ENCODE results near the gene CGB3.
"Not testable (repeated sequence)": the region's sequence is repeated elsewhere in the genome, so short reads cannot be mapped to it uniquely, and the experiment has no call there.

Gene CGB3

DNA sequence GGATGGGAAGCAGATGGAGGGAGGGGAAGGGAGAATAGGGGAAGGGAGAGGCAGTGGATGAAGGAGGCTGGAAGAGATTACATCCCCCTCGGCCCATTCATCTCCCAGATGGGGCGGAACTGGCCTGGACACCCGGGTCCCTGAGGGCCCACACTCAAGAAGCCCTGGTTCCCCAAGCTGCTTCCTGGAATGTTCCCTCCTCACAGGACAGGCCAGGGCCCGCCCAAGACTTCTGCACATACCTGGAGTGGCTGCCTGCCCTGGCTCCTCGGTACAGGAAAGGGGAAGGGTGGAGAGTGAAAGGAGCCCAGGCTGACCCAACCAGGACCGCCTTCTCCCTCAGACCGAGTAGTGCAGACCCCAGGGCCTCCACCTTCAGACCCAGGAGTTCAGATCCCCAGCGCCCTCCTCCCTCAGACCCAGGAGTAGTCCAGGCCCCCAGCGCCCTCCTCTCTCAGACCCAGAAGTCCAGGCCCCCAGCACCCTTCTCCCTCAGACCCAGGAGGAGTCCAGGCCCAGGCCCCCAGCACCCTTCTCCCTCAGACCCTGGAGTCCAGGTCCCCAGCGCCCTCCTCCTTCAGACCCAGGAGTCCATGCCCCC lies 40.0 kb upstream of the CGB3 start:
- H3K4me3 ChIP-seq (replicated peaks; ENCODE audit: low read depth, low read length), result no peak overlapping the region
- no peak for DNase-seq (ENCODE audit: low read depth)
- TF ChIP-seq, protein P1, sequence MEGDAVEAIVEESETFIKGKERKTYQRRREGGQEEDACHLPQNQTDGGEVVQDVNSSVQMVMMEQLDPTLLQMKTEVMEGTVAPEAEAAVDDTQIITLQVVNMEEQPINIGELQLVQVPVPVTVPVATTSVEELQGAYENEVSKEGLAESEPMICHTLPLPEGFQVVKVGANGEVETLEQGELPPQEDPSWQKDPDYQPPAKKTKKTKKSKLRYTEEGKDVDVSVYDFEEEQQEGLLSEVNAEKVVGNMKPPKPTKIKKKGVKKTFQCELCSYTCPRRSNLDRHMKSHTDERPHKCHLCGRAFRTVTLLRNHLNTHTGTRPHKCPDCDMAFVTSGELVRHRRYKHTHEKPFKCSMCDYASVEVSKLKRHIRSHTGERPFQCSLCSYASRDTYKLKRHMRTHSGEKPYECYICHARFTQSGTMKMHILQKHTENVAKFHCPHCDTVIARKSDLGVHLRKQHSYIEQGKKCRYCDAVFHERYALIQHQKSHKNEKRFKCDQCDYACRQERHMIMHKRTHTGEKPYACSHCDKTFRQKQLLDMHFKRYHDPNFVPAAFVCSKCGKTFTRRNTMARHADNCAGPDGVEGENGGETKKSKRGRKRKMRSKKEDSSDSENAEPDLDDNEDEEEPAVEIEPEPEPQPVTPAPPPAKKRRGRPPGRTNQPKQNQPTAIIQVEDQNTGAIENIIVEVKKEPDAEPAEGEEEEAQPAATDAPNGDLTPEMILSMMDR (IDR thresholded peaks at IDR 0.05; ENCODE audit: low read length, missing control alignments), result no peak

DNA sequence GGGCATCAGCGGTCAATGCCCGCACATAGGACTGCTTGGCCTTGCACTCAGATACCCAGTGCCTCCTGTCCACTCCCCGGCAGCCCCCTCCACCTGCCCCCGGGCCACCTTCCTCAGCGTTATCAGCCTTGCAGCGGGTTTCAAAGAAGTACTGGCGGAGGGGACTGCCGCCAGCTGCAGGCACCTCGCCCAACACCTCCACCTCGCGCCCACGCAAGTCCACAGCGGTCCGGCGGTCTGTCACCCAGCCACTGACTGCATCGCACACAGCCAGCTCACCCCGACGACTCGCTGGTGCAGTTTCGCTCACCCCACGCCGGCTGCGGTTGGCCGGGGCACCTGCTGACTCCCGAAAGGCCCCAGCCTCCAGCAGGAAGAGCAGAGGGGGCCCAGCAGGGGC lies 37.3 kb upstream of the CGB3 start:
- no peak overlapping the region for H3K4me3 ChIP-seq (replicated peaks; ENCODE audit: low read depth, low read length)
- no peak for DNase-seq (ENCODE audit: low read depth)
- TF ChIP-seq, protein P1 (IDR thresholded peaks at IDR 0.05; ENCODE audit: low read length, missing control alignments), result no peak

DNA sequence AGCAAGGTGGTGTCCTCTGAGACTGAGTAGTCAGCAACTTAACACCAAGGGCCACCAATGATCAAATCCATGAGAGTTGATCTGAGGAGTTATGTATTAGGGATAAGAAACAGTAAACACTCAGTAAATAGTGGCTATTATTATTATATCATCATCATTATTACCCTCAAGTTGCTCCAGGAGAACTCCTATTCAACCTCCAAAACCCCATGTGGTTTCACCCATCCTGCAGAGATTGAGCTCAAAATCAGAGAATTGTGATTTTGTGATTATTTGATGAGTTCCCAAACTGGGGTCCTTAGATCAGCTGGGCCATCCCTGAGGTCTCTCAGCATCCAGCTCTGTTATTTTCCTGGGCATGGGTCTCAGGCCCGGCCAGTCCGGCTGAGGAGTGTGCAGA lies 36.9 kb upstream of the CGB3 start:
- H3K4me3 ChIP-seq (replicated peaks; ENCODE audit: low read depth, low read length), result no peak overlapping the region
- DNase-seq (ENCODE audit: low read depth), result no peak
- TF ChIP-seq, protein P1 (IDR thresholded peaks at IDR 0.05; ENCODE audit: low read length, missing control alignments), result no peak

DNA sequence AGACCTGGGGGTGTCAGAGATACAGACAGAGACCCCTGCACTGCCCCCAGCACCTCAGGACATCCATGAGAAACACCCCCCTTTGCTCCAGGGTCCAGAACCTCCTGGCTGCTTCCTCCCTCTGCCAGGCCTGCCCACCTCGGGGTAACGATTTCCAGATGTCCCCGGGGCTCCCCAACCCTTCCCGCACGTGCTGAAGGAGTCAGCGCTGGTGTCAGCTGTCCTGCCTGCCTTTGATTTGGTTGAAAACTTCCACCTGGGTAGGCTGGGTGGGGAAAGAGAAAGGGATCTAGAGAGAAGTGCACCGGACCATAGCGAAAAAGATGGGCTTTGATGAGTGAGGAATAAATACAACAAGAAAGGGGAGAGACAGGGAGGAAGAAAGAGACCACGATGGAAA lies 34.9 kb upstream of the CGB3 start:
- DNase-seq (ENCODE audit: low read depth), result no peak

DNA sequence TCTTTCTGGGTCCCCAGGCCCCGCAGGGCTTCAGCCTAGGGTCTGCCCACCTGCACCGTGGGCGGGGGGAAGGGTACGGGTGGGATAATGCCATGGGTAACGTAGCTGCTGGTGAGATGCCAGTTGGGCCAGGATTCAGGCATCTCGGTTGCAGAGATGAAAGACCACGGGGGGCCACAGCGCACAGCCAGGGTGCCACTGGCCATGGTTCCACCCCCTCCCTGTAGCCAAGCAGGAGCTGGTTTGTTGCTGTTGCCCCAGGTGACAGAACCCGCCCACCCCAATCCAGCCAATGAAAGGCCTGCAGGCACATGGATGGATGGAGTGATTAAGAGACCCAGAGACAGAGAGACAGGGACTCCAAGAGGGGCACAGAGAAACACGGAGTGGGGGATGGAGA lies 34.4 kb upstream of the CGB3 start:
- no peak for DNase-seq (ENCODE audit: low read depth)
- TF ChIP-seq, protein P1 (IDR thresholded peaks at IDR 0.05; ENCODE audit: low read length, missing control alignments), result no peak
- no peak overlapping the region for H3K4me3 ChIP-seq (replicated peaks; ENCODE audit: low read depth, low read length)

More for the DNA sequence above, 34.9 kb upstream of the CGB3 start:
- TF ChIP-seq, protein P1 (IDR thresholded peaks at IDR 0.05; ENCODE audit: low read length, missing control alignments), result no peak
- H3K4me3 ChIP-seq (replicated peaks; ENCODE audit: low read depth, low read length), result no peak overlapping the region

DNA sequence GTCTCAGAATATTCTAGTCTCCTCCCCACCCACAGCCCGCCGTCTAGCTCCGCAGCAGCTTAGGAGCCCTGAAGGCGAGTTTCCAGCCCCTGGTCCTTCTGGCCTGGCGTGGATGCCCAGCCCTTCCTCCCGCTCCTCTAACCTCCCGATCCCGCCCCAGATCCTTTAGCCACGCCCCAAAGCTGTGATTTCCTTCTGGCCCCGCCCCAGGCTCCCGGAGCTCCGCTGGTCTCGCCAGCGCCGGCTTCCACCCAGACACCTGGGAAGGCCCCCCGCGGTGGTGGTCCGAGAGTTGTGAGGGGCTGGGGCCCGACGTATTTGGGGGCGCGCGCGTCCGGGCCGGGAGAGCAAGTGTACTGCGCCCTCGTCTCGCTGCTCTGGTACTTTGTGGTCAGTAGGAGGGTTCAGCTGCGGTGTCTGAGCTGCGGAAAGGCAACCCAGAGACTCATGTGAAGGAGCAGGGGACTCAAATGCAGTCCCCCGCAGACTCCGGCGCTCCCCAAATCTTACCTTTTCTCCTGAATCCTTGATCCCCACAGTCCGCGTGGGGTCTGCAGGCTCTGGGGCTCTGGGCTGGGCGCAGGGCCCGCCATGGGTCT lies 33.6 kb upstream of the CGB3 start, which contains the start of gene CGB7:
Gene CGB7 (minus strand): TSS at position 114 of the 599 bp plus-strand sequence. CDS start 2,374 bp downstream, outside the sequence.
- DNase-seq (ENCODE audit: low read depth), result peak; percentile 47
- TF ChIP-seq, protein P1 (IDR thresholded peaks at IDR 0.05; ENCODE audit: low read length, missing control alignments), result no peak
- H3K4me3 ChIP-seq (replicated peaks; ENCODE audit: low read depth, low read length), result peak within 1 kb of the TSS; percentile 57

DNA sequence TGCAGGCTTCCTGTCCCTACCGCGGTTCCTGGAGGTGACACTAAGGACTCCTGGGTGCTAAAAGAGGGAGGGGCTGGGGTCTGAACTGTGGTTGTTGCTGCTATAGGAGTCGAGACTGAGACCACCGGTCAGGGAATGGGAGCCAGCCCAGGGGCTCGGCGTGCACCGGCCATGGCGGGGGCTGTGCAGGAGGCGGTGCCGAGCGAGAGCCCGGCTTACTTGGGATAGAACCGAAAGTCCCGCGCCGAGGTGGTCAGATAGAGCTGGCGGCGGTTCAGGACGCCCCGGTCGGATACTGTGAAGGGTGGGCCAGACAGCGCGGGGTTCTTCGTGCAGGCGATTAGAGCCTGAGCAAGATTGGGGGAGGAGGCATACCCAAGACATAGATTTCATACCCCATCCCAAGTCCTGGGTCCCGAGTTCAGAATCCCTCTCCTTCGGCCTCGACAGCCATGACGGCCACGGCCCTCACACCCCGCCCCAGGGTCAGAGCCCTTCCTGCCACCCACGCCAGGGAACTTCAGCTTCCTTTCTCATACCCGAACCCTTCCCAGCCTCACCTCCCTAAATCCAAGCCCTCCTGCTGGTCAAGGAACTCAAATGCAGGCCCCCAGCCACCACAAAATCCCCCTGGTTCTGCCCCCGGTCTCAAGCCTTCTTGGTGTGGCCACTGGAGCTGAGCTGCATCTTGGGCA lies 32.9 kb upstream of the CGB3 start:
- peak overlapping the region; percentile 57 for H3K4me3 ChIP-seq (replicated peaks; ENCODE audit: low read depth, low read length)
- not testable (repeated sequence) for DNase-seq (ENCODE audit: low read depth)
